Measurements from ENCODE around the gene GPR26. TPM values are rescaled to one million over a fixed set of nuclear protein-coding genes. Genes with fewer than 3 reads are reported as not detected.
"Not testable (repeated sequence)": the region's sequence is repeated elsewhere in the genome, so short reads cannot be mapped to it uniquely, and the experiment has no call there.

Gene GPR26
- total RNA-seq, 3 donors from 2014 or later: not detected

DNA sequence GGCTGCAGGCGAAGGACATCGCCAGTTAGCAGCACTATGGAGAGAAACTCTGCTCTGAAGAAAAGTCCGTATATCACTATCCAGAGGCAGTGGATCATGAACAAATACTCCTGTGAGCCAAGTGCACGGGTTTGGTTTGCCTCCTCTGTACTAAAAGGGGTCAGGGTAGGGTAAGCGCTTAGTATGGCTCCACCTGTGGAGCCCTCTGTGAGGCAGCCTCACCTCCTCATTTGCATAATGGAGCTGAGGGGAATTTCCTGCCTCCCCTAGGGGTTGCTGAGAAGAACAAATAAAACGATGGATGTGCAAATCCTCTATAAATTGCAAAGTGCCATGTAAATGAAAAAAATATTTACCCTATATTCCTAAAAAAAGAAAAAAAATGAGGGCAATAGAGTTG is 63.4 kb downstream of the GPR26 start:
- TF ChIP-seq POLR2AphosphoS5 (IDR thresholded peaks at IDR 0.05): no peak

GRCh38 chr10:123736917-123737316 is 70.8 kb downstream of the GPR26 start:
- intact Hi-C loops (cut with DNase I; ENCODE audit: low total_unique reads): loop anchor here (10.0 kb wide), 1 partner anchor 1182 kb away; no protein-coding TSS in a partner anchor
- H3K27ac ChIP-seq; H3K9me3 ChIP-seq; H3K4me3 ChIP-seq; H3K4me1 ChIP-seq; H3K36me3 ChIP-seq; H3K27me3 ChIP-seq; DNase-seq (ENCODE audit: low spot score in 2 of 2): not testable (repeated sequence)

More for the DNA sequence above, 63.4 kb downstream of the GPR26 start:
- Histone ChIP-seq H3K27ac (no peak overlapping the region), H3K36me3 (no peaks in the 10 kb centered on the region), H3K4me1 (no peaks in the 10 kb centered on the region), H3K9me3 (peaks cover 0 to 12% of the 10 kb centered on the region in 2 donors), H3K27me3 (no peaks in the 10 kb centered on the region), H3K4me3 (no peak overlapping the region)
- DNase-seq (ENCODE audit: low spot score in 2 of 2): no peak
- intact Hi-C loops (cut with DNase I; ENCODE audit: low total_unique reads): no loop called here

GRCh38 chr10:123741146-123741545 is 75.0 kb downstream of the GPR26 start:
- peaks cover 0 to 5% of the 10 kb centered on the region in 2 donors for H3K9me3 ChIP-seq
- no peaks in the 10 kb centered on the region for H3K27me3 ChIP-seq
- TF ChIP-seq CTCF (IDR thresholded peaks at IDR 0.05) (no peak), POLR2A (IDR thresholded peaks at IDR 0.05) (no peak), POLR2AphosphoS5 (IDR thresholded peaks at IDR 0.05) (no peak)
- no peak for DNase-seq (ENCODE audit: low spot score in 2 of 2)
- H3K36me3 ChIP-seq: no peaks in the 10 kb centered on the region
- intact Hi-C loops (cut with DNase I; ENCODE audit: low total_unique reads): no loop called here
- H3K27ac ChIP-seq: no peak overlapping the region
- H3K4me3 ChIP-seq: no peak overlapping the region
- H3K4me1 ChIP-seq: no peaks in the 10 kb centered on the region

- Histone ChIP-seq H3K27me3 (no peaks in the 10 kb centered on the region), H3K9me3 (peaks cover 0 to 4% of the 10 kb centered on the region in 2 donors), H3K36me3 (no peaks in the 10 kb centered on the region), H3K4me3 (no peak overlapping the region), H3K27ac (no peak overlapping the region), H3K4me1 (no peaks in the 10 kb centered on the region)
- intact Hi-C loops (cut with DNase I; ENCODE audit: low total_unique reads): no loop called here
- no peak for DNase-seq (ENCODE audit: low spot score in 2 of 2)
- TF ChIP-seq POLR2AphosphoS5 (IDR thresholded peaks at IDR 0.05) (no peak), POLR2A (IDR thresholded peaks at IDR 0.05) (no peak), CTCF (IDR thresholded peaks at IDR 0.05) (no peak)
Observed at GRCh38 chr10:123741711-123742110, 75.6 kb downstream of the GPR26 start.

DNA sequence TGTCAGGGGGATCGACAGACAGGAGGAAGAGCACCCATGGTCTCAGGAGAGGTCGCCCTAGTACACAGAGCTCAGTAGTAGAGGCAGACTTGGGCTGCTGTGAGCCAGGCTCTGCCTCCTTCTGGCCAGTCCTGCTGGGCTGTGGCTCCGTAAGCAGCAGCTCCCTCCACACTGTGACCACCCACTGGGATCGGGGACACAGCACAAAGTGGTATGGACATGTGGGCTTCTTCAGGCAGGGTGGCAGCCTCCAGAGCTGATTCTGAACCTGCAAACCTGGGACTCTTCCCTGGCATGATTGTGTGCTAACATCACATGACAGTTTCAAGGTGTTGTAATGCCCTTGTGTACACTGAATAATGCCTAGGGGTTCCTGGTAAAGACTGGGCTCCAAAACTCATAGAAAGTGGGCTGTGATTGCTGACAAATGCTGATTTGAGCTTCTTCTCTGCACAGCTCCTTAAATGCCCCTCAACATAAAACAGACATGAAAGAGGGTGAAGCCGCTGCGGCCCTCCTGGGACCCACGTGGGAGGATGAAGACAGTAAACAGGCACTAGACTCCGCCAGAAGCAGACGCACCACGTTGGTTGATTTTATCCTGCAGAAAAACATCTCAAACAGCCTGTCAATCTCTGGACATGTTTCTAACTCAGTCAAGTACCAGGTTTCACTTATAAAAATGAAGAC is 76.7 kb downstream of the GPR26 start:
- H3K4me1 ChIP-seq: no peaks in the 10 kb centered on the region
- intact Hi-C loops (cut with DNase I; ENCODE audit: low total_unique reads): no loop called here
- H3K4me3 ChIP-seq: no peak overlapping the region
- H3K27ac ChIP-seq: no peak overlapping the region
- no peak for DNase-seq (ENCODE audit: low spot score in 2 of 2)
- no peaks in the 10 kb centered on the region for H3K36me3 ChIP-seq
- no peak for TF ChIP-seq POLR2A (IDR thresholded peaks at IDR 0.05)
- TF ChIP-seq CTCF (IDR thresholded peaks at IDR 0.05): no peak
- TF ChIP-seq POLR2AphosphoS5 (IDR thresholded peaks at IDR 0.05): no peak
- H3K27me3 ChIP-seq: no peaks in the 10 kb centered on the region
- H3K9me3 ChIP-seq: no peaks in the 10 kb centered on the region

- Histone ChIP-seq H3K36me3 (no peaks in the 10 kb centered on the region), H3K27me3 (no peaks in the 10 kb centered on the region), H3K27ac (no peak overlapping the region), H3K4me3 (no peak overlapping the region), H3K4me1 (no peaks in the 10 kb centered on the region), H3K9me3 (no peaks in the 10 kb centered on the region)
- TF ChIP-seq POLR2A (IDR thresholded peaks at IDR 0.05): no peak
- intact Hi-C loops (cut with DNase I; ENCODE audit: low total_unique reads): no loop called here
- peak; percentile 35 to 79 for DNase-seq (ENCODE audit: low spot score in 2 of 2)
Observed at GRCh38 chr10:123743441-123744223, 77.5 kb downstream of the GPR26 start.
